H1 (cell line): ENCODE results near the gene SH3GL1. TPM values are rescaled to one million over a fixed set of nuclear protein-coding genes. Genes with fewer than 3 reads are reported as not detected.

ENCODE experiments used
- ASH2L ChIP-seq: fragments of 200-600, 300-600 bp; sonication (generic); IDR thresholded peaks from one replicate; pipeline ENCODE4 v1.7.1; 2017; ENCODE audit warnings: low read length
- CBX5 ChIP-seq: fragments of 300-800, 300-1000 bp; sonication (generic); IDR thresholded peaks from 2 replicates; pipeline ENCODE4 v1.7.1; 2016; ENCODE audit warnings: antibody characterized with exemption, low read length, low read depth
- CEBPB ChIP-seq: IDR thresholded peaks from 2 replicates; pipeline ENCODE4 v1.6.1; 2012; ENCODE audit warnings: low read depth, low read length
- KDM5A ChIP-seq: fragments of 200-600 bp; IDR thresholded peaks from 2 replicates; pipeline ENCODE4 v1.7.1; 2012; ENCODE audit warnings: mild to moderate bottlenecking, low read length, inconsistent platforms, mixed read lengths
- RNF2 ChIP-seq: fragments of 200-900, 300-1000 bp; sonication (generic); IDR thresholded peaks from 2 replicates; pipeline ENCODE4 v1.7.1; 2016; ENCODE audit warnings: borderline replicate concordance, low read depth, mild to moderate bottlenecking, antibody characterized with exemption, low read length; ENCODE audit not compliant: poor library complexity, severe bottlenecking; ENCODE audit errors: missing control alignments
- TAF1 ChIP-seq: IDR thresholded peaks from 2 replicates; pipeline ENCODE4 v1.6.1; 2011; ENCODE audit warnings: mild to moderate bottlenecking, low read depth, low read length
- TAF7 ChIP-seq: optimal IDR thresholded peaks from 2 replicates; pipeline ENCODE3; 2011; ENCODE audit warnings: low read depth, mild to moderate bottlenecking, inconsistent platforms, low read length, moderate library complexity, borderline replicate concordance
- USF2 ChIP-seq: IDR thresholded peaks from 2 replicates; pipeline ENCODE4 v1.6.1; 2011; ENCODE audit warnings: low read length, improper control_type of control experiment
- YY1 ChIP-seq: IDR thresholded peaks from 2 replicates; pipeline ENCODE4 v1.6.1; 2011; ENCODE audit warnings: low read depth, mild to moderate bottlenecking, low read length
- polyA plus RNA-seq, 7 experiments: library from polyadenylated mRNA; depleted of rRNA in 3 of 7; stranded (reverse) in 5 of 7; unstranded in 2 of 7; fragments of >200 nt in 5 of 7; fragments of 200-250 nt in 2 of 7; gene quantifications; 1 replicate in 5 of 7; 2 replicates in 1 of 7; 4 replicates in 1 of 7; pipeline versions ENCODE4 v1.2.1 to v1.2.3, GENCODE V29; 2011 to 2013; ENCODE audit warnings: missing spikeins in 2 of 7, mixed read lengths in 2 of 7
- total RNA-seq: library from RNA; stranded (reverse); fragmentation: NEBNext Ultra II Directional; extraction: Animal tissue kit (Norgen Biotek cat#: 25700); gene quantifications from 2 replicates; pipeline ENCODE4 v1.2.1, GENCODE V29; 2021

Gene SH3GL1
- total and polyA plus RNA-seq, 2 of the 8 experiments (the other 6 are each of a cell fraction or from before 2014, with no cell fraction given), result 81.5 to 102 TPM

- no peak for TF ChIP-seq KDM5A
- peak; percentile 90 for TF ChIP-seq TAF1
- no peak for TF ChIP-seq YY1
- TF ChIP-seq CEBPB, result no peak
- TF ChIP-seq RNF2, result no peak
- TF ChIP-seq USF2, result 0 out of 2 replicates have a peak, but pooled peaks have one; percentile 12
- TF ChIP-seq ASH2L, result peak; percentile 78
- TF ChIP-seq TAF7, result peak; percentile 91
- TF ChIP-seq CBX5, result no peak
Measured at GRCh38 chr19:4342615-4343369, 57.6 kb downstream of the SH3GL1 start (continued).
